ENCODE results near the gene KCND3. TPM values are rescaled to one million over a fixed set of nuclear protein-coding genes. Genes with fewer than 3 reads are reported as not detected.
"Not testable (repeated sequence)": the region's sequence is repeated elsewhere in the genome, so short reads cannot be mapped to it uniquely, and the experiment has no call there.

KCND3 gene
- total RNA-seq, 4 donors from 2014 or later = 2.4 to 6.0 (median 3.9) TPM

DNA sequence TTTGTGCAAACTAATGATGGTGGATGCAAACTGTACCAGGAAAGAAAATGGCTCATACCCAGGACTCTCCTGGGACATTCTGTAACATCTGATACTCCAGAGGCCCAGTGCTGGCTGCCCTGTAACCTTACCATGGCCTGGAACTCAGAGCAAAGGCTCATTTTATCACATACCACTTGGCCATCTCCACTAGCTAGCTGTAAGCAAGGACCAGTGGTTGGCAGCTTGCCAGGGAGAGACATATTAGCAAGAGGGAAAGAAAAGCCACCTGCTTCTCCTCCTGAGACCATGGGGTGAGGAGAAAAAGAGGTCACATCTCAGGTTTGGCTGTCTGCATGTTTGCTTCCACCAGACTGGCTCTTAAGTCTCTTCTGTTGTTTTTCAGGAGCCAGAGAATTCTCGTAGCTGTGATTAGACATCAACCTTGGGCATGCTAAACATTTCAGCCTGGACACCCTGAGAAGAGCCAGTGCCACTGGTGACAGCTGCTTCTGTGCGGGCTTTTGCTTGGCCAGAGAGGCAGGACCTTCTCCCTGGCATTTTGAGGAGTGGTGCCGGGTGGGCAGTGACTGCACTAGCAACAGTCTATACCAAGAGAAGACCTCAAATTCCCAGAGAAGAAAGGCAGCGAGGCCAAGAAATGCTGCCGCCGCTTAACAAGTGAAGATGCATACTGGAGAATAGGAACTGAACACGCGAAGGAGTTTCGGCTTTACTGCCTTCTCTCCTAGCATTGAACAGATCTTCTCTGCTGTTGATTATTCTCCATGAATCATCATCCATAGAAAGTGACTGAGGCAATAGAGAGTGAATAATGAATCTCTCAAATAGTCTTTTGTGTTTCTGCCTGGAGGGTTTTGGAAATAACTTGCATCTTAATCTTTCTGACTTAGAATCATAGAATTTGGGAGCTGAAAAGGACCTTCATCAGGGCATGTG is 243.5 kb downstream of the KCND3 start:
- intact Hi-C loops (cut with DNase I) = loop anchor here (5.0 to 10.0 kb wide), 2 partner anchors 34 to 241 kb away; partner anchors contain the start of genes ADORA3 and TMIGD3

DNA sequence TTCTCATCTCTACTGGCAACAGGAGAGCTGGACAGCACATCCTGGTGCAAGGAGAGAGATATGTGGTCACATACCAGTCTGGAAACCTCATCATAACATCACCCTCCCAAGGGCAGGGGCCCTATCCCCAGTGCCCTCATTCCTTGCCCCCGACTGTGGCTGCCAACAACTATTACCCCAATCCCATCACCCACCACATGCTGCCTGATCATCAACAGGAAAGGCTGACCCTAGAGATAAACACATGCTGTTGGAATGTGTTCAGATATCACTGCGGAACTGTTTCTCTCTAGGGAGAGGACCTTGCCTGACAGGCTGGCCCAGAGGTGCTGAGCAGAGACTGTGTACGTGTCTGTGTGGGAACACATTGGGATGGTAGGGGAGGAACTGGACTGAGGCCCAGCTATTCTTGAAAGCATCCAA is 245.8 kb downstream of the KCND3 start:
- peak overlapping the region in 1 of 4 donors; percentile 23 for H3K27ac ChIP-seq
- intact Hi-C loops (cut with DNase I) = loop anchor here (10.0 kb wide), 1 partner anchor 239 kb away; the partner anchor contains the start of genes ADORA3 and TMIGD3
- peaks cover 5 to 38% (median 10%) of the 10 kb centered on the region in 3 donors for H3K4me1 ChIP-seq
- H3K9me3 ChIP-seq = no peaks in the 10 kb centered on the region
- H3K36me3 ChIP-seq = no peaks in the 10 kb centered on the region
- DNase-seq = no peak
- no peak overlapping the region for H3K4me3 ChIP-seq
- H3K27me3 ChIP-seq = peaks cover 0 to 12% (median 0%) of the 10 kb centered on the region in 4 donors
- TF ChIP-seq POLR2A (IDR thresholded peaks at IDR 0.05) = no peak
- TF ChIP-seq, protein P1, sequence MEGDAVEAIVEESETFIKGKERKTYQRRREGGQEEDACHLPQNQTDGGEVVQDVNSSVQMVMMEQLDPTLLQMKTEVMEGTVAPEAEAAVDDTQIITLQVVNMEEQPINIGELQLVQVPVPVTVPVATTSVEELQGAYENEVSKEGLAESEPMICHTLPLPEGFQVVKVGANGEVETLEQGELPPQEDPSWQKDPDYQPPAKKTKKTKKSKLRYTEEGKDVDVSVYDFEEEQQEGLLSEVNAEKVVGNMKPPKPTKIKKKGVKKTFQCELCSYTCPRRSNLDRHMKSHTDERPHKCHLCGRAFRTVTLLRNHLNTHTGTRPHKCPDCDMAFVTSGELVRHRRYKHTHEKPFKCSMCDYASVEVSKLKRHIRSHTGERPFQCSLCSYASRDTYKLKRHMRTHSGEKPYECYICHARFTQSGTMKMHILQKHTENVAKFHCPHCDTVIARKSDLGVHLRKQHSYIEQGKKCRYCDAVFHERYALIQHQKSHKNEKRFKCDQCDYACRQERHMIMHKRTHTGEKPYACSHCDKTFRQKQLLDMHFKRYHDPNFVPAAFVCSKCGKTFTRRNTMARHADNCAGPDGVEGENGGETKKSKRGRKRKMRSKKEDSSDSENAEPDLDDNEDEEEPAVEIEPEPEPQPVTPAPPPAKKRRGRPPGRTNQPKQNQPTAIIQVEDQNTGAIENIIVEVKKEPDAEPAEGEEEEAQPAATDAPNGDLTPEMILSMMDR (IDR thresholded peaks at IDR 0.05) = no peak
- 74 to 90% methylated on average over 2 to 3 of the region's 3 CpGs for WGBS, 2 donors

More for the DNA sequence above, 243.5 kb downstream of the KCND3 start:
- H3K4me3 ChIP-seq = no peak overlapping the region
- 54 to 64% methylated on average over 8 of the region's 9 CpGs for WGBS, 2 donors
- no peaks in the 10 kb centered on the region for H3K9me3 ChIP-seq
- H3K36me3 ChIP-seq = no peaks in the 10 kb centered on the region
- DNase-seq = no peak
- no peak for TF ChIP-seq POLR2A (IDR thresholded peaks at IDR 0.05)
- TF ChIP-seq, protein P1 (IDR thresholded peaks at IDR 0.05) = no peak
- H3K27ac ChIP-seq = peak overlapping the region in 1 of 4 donors; percentile 2
- H3K27me3 ChIP-seq = peaks cover 0 to 5% (median 0%) of the 10 kb centered on the region in 4 donors
- peaks cover 0 to 19% (median 0%) of the 10 kb centered on the region in 3 donors for H3K4me1 ChIP-seq

DNA sequence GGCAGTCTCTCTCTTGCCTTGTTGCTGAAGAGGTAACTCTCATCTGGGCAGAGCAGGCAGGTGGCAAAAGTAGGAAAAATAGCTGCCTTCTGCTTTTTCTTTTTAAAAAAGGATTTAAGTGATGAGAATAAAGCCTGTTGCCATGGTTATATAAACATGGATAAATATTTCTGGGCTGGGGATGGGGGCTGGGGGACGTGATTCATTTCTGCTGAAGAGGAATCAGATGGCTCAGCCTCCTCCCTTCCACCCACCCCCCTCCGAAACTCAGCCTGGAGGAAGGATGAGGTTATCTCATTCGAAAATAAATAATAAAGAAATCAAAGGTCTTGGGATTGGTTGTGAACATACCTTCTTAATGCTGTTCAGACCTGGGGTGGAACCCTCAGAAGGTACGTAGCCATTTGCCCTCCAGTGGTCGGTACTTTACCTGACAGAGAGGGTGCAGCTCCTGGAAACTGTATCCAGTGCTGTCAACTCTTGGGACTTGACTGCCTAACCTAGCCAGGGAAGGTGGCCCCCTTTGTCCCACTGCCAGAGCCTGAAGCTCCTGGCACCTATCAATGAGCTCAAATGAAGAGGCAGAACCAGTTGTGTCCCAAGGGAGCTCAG is 246.4 kb downstream of the KCND3 start:
- Histone ChIP-seq H3K27me3 (peaks cover 0 to 12% (median 0%) of the 10 kb centered on the region in 4 donors), H3K9me3 (no peaks in the 10 kb centered on the region), H3K4me3 (no peak overlapping the region), H3K36me3 (no peaks in the 10 kb centered on the region), H3K4me1 (peaks cover 8 to 44% (median 10%) of the 10 kb centered on the region in 3 donors), H3K27ac (peak overlapping the region in 2 of 4 donors; percentile 23 to 30)
- no peak for DNase-seq
- TF ChIP-seq, protein P1 (IDR thresholded peaks at IDR 0.05) = no peak
- TF ChIP-seq POLR2A (IDR thresholded peaks at IDR 0.05) = no peak
- WGBS, 2 donors = 63 to 65% methylated on average over 5 of the region's 5 CpGs
- intact Hi-C loops (cut with DNase I) = loop anchor here (10.0 kb wide), 1 partner anchor 238 kb away; the partner anchor contains the start of genes ADORA3 and TMIGD3

DNA sequence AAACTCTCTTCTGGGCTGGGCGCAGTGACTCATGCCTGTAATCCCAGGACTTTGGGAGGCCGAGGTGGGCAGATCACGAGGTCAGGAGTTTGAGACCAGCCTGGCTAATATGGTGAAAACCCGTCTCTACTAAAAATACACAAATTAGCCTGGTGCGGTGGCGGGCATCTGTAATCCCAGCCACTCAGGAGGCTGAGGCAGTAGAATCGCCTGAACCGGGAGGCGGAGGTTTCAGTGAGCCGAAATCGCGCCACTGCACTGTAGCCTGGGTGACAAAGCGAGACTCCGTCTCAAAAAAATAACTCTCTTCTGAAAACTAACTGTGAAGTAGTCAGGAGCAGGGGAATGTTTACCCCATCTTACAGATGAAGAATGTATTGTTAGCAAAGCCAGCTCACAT is 247.2 kb downstream of the KCND3 start:
- intact Hi-C loops (cut with DNase I) = loop anchor here (10.0 kb wide), 1 partner anchor 237 kb away; the partner anchor contains the start of genes ADORA3 and TMIGD3
- H3K27me3 ChIP-seq = peaks cover 0 to 12% (median 0%) of the 10 kb centered on the region in 4 donors
- WGBS, 2 donors = 89 to 97% methylated on average over 8 to 12 of the region's 14 CpGs
- peak overlapping the region in 3 of 4 donors; percentile 1 to 30 (median 23) for H3K27ac ChIP-seq
- H3K36me3 ChIP-seq, H3K9me3 ChIP-seq, DNase-seq, H3K4me3 ChIP-seq: not testable (repeated sequence)
- H3K4me1 ChIP-seq = peaks cover 15 to 52% (median 17%) of the 10 kb centered on the region in 3 donors

DNA sequence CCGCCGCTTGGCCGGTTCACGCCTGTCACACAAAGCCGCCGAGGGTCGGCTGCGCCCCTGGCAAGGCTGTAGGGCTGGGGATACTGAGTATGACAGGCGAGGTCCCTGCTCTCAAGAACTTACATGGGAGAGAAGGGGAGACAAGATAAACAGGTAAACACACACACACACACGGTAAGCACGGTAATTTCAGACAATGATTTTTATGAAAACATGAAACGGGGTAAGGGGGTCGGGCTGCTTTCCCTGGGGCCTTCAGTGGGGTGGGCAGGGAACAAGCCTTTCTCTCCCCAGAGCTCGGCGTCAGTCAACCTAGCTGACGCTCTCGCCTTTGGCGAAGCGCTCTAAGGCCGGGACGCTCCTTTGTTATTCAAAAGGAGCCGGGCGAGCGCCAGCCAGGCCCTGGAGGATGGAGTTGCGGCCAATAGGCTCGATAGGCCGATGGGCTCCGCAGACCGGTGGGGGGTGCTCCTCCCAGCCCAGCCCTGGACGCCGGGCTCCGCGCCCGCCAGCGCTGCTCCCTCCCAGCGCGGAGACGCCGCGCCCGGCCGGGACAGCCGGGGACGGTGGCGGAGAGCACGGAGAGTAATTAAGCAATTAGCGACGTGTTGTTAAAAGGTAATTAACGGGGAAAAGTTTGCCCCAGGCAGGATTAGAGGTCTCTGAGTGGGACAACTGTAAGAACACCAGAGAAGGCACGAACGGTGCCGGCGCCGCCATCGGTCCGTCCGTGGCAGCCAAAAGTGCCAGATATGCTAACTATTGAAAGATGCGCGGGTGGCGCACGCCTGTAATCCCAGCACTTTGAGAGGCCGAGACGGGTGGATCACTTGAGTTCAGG is 249.3 kb downstream of the KCND3 start:
- Histone ChIP-seq H3K4me1 (peaks cover 17 to 59% (median 31%) of the 10 kb centered on the region in 3 donors), H3K9me3 (no peaks in the 10 kb centered on the region), H3K27me3 (peaks cover 0 to 12% (median 0%) of the 10 kb centered on the region in 4 donors), H3K36me3 (peaks cover 0 to 5% (median 0%) of the 10 kb centered on the region in 3 donors), H3K4me3 (peak overlapping the region; percentile 64 to 78 (median 69)), H3K27ac (peak overlapping the region; percentile 93 to 97 (median 95))
- WGBS, 2 donors = 0 to 3% methylated on average over 7 to 34 of the region's 63 CpGs
- DNase-seq = no peak
- no peak for TF ChIP-seq POLR2A (IDR thresholded peaks at IDR 0.05)
- TF ChIP-seq, protein P1 (IDR thresholded peaks at IDR 0.05) = no peak
- intact Hi-C loops (cut with DNase I) = loop anchor here (10.0 kb wide), 1 partner anchor 235 kb away; the partner anchor contains the start of genes ADORA3 and TMIGD3
